ENCODE measurements around the gene PGAP6. TPM values are rescaled to one million over a fixed set of nuclear protein-coding genes. Genes with fewer than 3 reads are reported as not detected.

The PGAP6 gene
- total RNA-seq, 1 experiment from 2014 or later, result 128 TPM

- peak overlapping the region; percentile 52 to 87 for H3K4me3 ChIP-seq (ENCODE audit: low read depth in 2 of 2, low read length in 2 of 2)
- no peaks in the 10 kb centered on the region for H3K36me3 ChIP-seq (ENCODE audit: control insufficient read depth, insufficient read depth, low read length)
- BruUV-seq (replicated peaks), result TSS peak; percentile 72
- H3K27me3 ChIP-seq (ENCODE audit: control insufficient read depth, insufficient read depth, low read length), result no peaks in the 10 kb centered on the region
- DNase-seq (ENCODE audit: low read depth, low spot score), result no peak
- CTCF ChIA-PET, result interaction anchor here (0.5 to 0.7 kb wide), 2 partner anchors 9 to 1742 kb away, joined by 3 to 13 read pairs; no protein-coding TSS in a partner anchor
- H3K27ac ChIP-seq (ENCODE audit: low read length), result peak overlapping the region; percentile 94
- POLR2A ChIA-PET, result no interaction called here
- H3K9me3 ChIP-seq (ENCODE audit: control insufficient read depth, insufficient read depth, low read depth, low read length), result no peaks in the 10 kb centered on the region
- intact Hi-C loops (cut with micrococcal nuclease; ENCODE audit: unreplicated experiment) (no loop called here), in situ Hi-C loops (cut with HindIII; ENCODE audit: low pct_unique_long_range_greater_than_20kb, low sequenced_read_pairs) (no loop called here)
- peaks cover 34% of the 10 kb centered on the region for H3K4me1 ChIP-seq (ENCODE audit: control insufficient read depth, insufficient read depth, low read length)
- no peak for ATAC-seq
- TF ChIP-seq CTCF (IDR thresholded peaks at IDR 0.05) (no peak), POLR2AphosphoS5 (IDR thresholded peaks at IDR 0.05; ENCODE audit: low read depth, low read length) (0 out of 2 replicates have a peak, but pooled peaks have one; percentile 44)
These were observed 14.4 kb upstream of the PGAP6 start for GRCh38 chr16:396199-396598.

GRCh38 chr16:392450-393030 lies 10.8 kb upstream of the PGAP6 start:
- in situ Hi-C loops (cut with HindIII; ENCODE audit: low pct_unique_long_range_greater_than_20kb, low sequenced_read_pairs) (no loop called here), intact Hi-C loops (cut with micrococcal nuclease; ENCODE audit: unreplicated experiment) (loop anchor here (5.0 kb wide), 1 partner anchor 105 kb away; no protein-coding TSS in a partner anchor)
- Histone ChIP-seq H3K9me3 (ENCODE audit: control insufficient read depth, insufficient read depth, low read depth, low read length) (no peaks in the 10 kb centered on the region), H3K4me3 (ENCODE audit: low read depth in 2 of 2, low read length in 2 of 2) (no peak overlapping the region), H3K27me3 (ENCODE audit: control insufficient read depth, insufficient read depth, low read length) (no peaks in the 10 kb centered on the region), H3K36me3 (ENCODE audit: control insufficient read depth, insufficient read depth, low read length) (no peaks in the 10 kb centered on the region), H3K4me1 (ENCODE audit: control insufficient read depth, insufficient read depth, low read length) (peaks cover 16% of the 10 kb centered on the region), H3K27ac (ENCODE audit: low read length) (0 out of 2 replicates have a peak overlapping the region, but pooled peaks have one; percentile 9)
- no peak for DNase-seq (ENCODE audit: low read depth, low spot score)
- no peak for TF ChIP-seq SIN3A (IDR thresholded peaks at IDR 0.05; ENCODE audit: borderline replicate concordance, insufficient read depth, low read depth, low read length)
- no peak for TF ChIP-seq POLR2AphosphoS5 (IDR thresholded peaks at IDR 0.05; ENCODE audit: low read depth, low read length)
- no peak for TF ChIP-seq TCF7L2 (IDR thresholded peaks at IDR 0.05; ENCODE audit: low read depth, low read length)
- TF ChIP-seq, protein P1, sequence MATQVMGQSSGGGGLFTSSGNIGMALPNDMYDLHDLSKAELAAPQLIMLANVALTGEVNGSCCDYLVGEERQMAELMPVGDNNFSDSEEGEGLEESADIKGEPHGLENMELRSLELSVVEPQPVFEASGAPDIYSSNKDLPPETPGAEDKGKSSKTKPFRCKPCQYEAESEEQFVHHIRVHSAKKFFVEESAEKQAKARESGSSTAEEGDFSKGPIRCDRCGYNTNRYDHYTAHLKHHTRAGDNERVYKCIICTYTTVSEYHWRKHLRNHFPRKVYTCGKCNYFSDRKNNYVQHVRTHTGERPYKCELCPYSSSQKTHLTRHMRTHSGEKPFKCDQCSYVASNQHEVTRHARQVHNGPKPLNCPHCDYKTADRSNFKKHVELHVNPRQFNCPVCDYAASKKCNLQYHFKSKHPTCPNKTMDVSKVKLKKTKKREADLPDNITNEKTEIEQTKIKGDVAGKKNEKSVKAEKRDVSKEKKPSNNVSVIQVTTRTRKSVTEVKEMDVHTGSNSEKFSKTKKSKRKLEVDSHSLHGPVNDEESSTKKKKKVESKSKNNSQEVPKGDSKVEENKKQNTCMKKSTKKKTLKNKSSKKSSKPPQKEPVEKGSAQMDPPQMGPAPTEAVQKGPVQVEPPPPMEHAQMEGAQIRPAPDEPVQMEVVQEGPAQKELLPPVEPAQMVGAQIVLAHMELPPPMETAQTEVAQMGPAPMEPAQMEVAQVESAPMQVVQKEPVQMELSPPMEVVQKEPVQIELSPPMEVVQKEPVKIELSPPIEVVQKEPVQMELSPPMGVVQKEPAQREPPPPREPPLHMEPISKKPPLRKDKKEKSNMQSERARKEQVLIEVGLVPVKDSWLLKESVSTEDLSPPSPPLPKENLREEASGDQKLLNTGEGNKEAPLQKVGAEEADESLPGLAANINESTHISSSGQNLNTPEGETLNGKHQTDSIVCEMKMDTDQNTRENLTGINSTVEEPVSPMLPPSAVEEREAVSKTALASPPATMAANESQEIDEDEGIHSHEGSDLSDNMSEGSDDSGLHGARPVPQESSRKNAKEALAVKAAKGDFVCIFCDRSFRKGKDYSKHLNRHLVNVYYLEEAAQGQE (IDR thresholded peaks at IDR 0.05; ENCODE audit: insufficient read depth in 1 of 2, low read depth in 2 of 2, low read length in 1 of 2), result no peak
- TF ChIP-seq CTCF (IDR thresholded peaks at IDR 0.05), result no peak
- POLR2A ChIA-PET, result interaction anchor here (0.7 kb wide), 1 partner anchor 101 kb away, joined by 3 read pairs; no protein-coding TSS in a partner anchor
- CTCF ChIA-PET, result interaction anchor here (0.7 kb wide), 2 partner anchors 127 to 132 kb away, joined by 4 read pairs; no protein-coding TSS in a partner anchor
- ATAC-seq, result no peak
- TSS peak; percentile 78 for BruUV-seq (replicated peaks)
